ENCODE results near the gene OPCML. TPM values are rescaled to one million over a fixed set of nuclear protein-coding genes. Genes with fewer than 3 reads are reported as not detected.

OPCML gene
- total RNA-seq, 1 donor from 2014 or later = 0.12 TPM

DNA sequence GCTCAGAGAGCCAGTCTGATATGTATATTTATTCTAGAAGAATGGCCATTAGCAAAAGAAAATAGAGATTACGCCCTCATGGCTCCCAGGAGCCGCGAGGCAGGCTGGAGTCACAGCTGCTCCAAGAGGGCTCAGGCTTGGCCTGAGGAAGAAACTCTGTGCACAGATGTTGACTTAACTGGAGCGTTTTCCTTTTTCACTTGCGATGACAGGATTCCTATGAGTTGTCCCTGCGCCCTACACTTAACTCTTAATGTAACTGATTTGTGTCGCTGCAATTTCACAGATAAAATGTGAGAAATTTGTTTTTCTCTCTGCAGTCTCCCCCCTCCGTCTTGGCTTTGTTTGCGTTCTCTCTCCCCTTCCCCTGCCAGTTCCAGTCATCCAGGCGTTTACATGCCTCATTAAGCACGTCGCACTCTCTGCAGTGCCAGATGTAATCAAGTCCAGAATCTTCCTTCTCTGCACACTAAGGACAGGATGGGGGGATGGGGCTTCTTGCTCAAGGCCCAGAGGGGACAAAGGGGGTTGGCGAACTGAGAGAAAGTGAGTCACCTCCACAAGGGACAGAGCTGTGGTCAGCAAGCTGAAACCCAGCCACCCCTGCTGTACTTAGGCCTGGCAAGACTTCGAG lies 1101.8 kb downstream of the OPCML start:
- TF ChIP-seq, protein P1, sequence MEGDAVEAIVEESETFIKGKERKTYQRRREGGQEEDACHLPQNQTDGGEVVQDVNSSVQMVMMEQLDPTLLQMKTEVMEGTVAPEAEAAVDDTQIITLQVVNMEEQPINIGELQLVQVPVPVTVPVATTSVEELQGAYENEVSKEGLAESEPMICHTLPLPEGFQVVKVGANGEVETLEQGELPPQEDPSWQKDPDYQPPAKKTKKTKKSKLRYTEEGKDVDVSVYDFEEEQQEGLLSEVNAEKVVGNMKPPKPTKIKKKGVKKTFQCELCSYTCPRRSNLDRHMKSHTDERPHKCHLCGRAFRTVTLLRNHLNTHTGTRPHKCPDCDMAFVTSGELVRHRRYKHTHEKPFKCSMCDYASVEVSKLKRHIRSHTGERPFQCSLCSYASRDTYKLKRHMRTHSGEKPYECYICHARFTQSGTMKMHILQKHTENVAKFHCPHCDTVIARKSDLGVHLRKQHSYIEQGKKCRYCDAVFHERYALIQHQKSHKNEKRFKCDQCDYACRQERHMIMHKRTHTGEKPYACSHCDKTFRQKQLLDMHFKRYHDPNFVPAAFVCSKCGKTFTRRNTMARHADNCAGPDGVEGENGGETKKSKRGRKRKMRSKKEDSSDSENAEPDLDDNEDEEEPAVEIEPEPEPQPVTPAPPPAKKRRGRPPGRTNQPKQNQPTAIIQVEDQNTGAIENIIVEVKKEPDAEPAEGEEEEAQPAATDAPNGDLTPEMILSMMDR (IDR thresholded peaks at IDR 0.05) = no peak
- Histone ChIP-seq H3K27ac (no peak overlapping the region), H3K4me3 (no peak overlapping the region), H3K4me1 (no peaks in the 10 kb centered on the region), H3K36me3 (no peaks in the 10 kb centered on the region), H3K9me3 (no peaks in the 10 kb centered on the region), H3K27me3 (ENCODE audit: low read depth) (no peaks in the 10 kb centered on the region)
- no peak for ATAC-seq
- DNase-seq = no peak
- intact Hi-C loops (cut with DNase I) = no loop called here

DNA sequence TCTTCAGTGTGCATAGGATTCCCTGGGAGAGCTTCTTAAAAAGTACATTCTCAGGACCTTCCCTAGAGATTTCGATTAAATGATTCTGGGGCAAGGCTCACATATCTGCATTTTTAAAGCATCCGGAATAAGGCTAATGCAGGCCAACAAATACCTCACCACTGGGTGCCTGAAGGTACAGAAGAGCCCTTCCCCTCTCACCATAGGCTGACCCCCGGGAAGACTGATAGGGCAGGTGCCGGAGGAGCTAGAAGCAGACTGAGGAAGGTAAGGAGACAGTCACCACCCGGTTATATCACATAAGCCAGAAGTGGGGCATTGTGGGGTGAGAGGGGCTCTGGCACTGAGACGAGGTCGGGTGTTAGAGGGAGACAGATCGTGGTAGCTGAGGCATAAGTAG lies 1102.6 kb downstream of the OPCML start:
- Histone ChIP-seq H3K4me1 (no peaks in the 10 kb centered on the region), H3K9me3 (no peaks in the 10 kb centered on the region), H3K36me3 (no peaks in the 10 kb centered on the region), H3K4me3 (no peak overlapping the region), H3K27ac (no peak overlapping the region), H3K27me3 (ENCODE audit: low read depth) (no peaks in the 10 kb centered on the region)
- DNase-seq (no peak), ATAC-seq (no peak)
- intact Hi-C loops (cut with DNase I) = no loop called here
- TF ChIP-seq, protein P1 (IDR thresholded peaks at IDR 0.05) = no peak

DNA sequence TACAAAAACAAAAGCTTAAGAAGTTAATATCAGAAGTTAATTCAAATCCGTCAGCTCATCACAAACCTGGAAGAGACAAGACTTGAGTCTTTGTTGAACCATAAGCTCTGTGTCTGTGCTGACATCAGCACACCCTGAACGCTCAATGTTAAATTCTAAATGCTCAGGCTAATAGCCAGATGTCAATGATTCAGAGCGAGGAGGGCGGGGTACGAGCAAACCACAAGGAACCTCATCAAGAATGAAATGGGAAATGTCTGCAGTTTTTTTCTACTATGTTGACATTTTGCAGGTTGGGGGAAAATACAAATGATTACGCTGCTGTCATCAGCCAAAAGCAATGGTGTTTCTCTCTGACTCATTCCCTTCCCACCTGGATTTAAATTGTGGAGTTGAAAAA lies 1104.7 kb downstream of the OPCML start:
- TF ChIP-seq, protein P1 (IDR thresholded peaks at IDR 0.05) = no peak
- H3K36me3 ChIP-seq = no peaks in the 10 kb centered on the region
- no peaks in the 10 kb centered on the region for H3K4me1 ChIP-seq
- DNase-seq (no peak), ATAC-seq (no peak)
- intact Hi-C loops (cut with DNase I) = no loop called here
- H3K27ac ChIP-seq = no peak overlapping the region
- no peaks in the 10 kb centered on the region for H3K9me3 ChIP-seq
- H3K27me3 ChIP-seq (ENCODE audit: low read depth) = no peaks in the 10 kb centered on the region
- no peak overlapping the region for H3K4me3 ChIP-seq

DNA sequence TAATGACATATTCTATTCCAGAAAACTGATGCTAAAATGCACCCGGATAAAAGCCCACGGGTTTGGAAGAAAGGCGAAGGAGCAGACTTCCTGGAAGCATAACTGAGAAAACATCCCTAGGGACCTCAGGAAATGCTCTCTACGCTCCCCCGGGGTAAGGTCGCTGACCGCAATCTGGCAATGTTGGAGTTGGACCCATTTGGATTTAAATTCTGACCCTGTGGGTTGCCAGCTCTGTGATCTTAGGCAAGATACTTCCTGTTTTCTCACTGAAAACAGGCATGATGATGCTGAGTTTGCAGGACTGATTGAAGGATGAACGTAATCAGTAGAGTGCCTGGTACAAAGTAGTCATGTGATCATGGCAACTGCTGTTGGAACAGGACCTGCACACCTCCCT lies 1107.9 kb downstream of the OPCML start:
- Histone ChIP-seq H3K27me3 (ENCODE audit: low read depth) (no peaks in the 10 kb centered on the region), H3K36me3 (no peaks in the 10 kb centered on the region), H3K4me1 (no peaks in the 10 kb centered on the region), H3K9me3 (no peaks in the 10 kb centered on the region), H3K4me3 (no peak overlapping the region), H3K27ac (no peak overlapping the region)
- intact Hi-C loops (cut with DNase I) = no loop called here
- TF ChIP-seq, protein P1 (IDR thresholded peaks at IDR 0.05) = no peak
- DNase-seq = no peak
- no peak for ATAC-seq

DNA sequence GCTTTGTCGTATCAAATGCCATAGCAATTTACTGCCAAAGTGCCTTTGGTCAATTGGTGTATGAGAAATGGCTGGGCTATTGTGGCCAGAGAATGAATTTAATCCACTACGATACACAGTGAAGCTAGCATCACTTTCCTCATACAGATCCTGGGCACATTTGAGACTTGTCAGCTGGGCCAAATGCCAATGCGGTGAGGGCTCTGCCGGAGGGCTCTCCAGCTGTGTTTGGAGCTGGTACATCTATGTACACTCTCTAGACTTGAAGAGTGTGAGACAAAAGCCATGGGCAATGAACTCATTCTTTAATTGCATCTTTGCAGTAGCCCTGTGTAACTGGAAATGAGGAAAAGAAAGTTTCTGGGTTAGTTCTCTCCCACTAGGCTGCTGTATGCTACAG lies 1109.0 kb downstream of the OPCML start:
- no peak for DNase-seq
- Histone ChIP-seq H3K36me3 (no peaks in the 10 kb centered on the region), H3K9me3 (no peaks in the 10 kb centered on the region), H3K27me3 (ENCODE audit: low read depth) (no peaks in the 10 kb centered on the region), H3K4me1 (no peaks in the 10 kb centered on the region), H3K27ac (no peak overlapping the region), H3K4me3 (no peak overlapping the region)
- intact Hi-C loops (cut with DNase I) = no loop called here
- no peak for ATAC-seq
- TF ChIP-seq, protein P1 (IDR thresholded peaks at IDR 0.05) = no peak

Data from lower lobe of right lung (tissue), 2 donors.